ENCODE measurements around the gene PPP1CC.
"Not testable (repeated sequence)": the region's sequence is repeated elsewhere in the genome, so short reads cannot be mapped to it uniquely, and the experiment has no call there.

Gene PPP1CC

DNA sequence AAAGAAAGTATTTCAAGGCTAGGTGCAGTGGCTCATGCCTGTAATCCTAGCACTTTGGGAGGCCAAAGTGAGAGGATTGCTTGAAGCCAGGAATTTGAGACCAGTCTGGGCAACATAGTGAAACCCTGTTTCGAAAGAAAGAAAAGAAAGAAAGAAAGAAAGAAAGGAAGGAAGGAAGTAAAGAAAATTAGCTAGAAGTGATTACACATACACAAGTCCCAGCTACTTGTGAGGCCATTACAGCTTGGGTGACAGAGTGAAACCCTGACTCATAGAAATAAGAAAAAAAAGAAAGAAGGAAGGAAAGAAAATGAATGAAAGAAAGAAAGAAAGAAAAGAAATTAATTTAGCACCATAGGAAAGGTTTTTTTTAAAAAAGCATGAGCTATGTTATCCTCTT is 33.3 kb upstream of the PPP1CC start:
- Histone ChIP-seq H3K27ac (ENCODE audit: low read depth, low read length) (no peak overlapping the region), H3K4me1 (ENCODE audit: control insufficient read depth in 1 of 2, insufficient read depth in 2 of 2, low read length in 2 of 2) (peaks cover 0 to 5% of the 10 kb centered on the region in 2 donors), H3K9ac (ENCODE audit: low read depth in 1 of 2, low read length in 2 of 2) (no peak overlapping the region), H3K27me3 (ENCODE audit: control insufficient read depth in 1 of 2, insufficient read depth in 2 of 2, low read length in 2 of 2) (no peaks in the 10 kb centered on the region), H3K36me3 (ENCODE audit: control insufficient read depth in 1 of 2, insufficient read depth in 2 of 2, low read length in 2 of 2) (no peaks in the 10 kb centered on the region), H3K4me3 (ENCODE audit: low read depth in 1 of 2, low read length in 2 of 2) (no peak overlapping the region), H3K9me3 (ENCODE audit: control insufficient read depth in 1 of 2, low read length in 2 of 2) (no peaks in the 10 kb centered on the region)

DNA sequence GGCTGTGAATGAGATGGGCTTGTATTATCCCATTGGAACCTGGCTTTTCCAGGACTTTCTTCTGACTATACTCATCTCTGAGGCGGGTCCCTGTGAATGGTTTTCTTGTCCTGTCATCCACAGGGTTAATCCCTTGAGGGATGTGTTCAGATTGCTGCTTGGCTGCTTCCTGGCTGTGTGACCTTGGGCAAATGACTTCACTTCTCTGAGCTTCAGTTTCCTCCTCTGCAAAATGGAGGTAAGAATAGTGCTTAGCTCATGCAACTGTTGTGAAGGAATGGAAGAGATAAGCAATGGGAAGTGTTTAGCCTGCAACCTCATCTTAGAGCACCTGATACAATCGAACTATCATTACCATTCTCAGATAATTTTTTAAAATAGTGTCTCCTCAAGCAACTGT is 32.1 kb upstream of the PPP1CC start:
- no peaks in the 10 kb centered on the region for H3K9me3 ChIP-seq (ENCODE audit: control insufficient read depth in 1 of 2, low read length in 2 of 2)
- H3K4me3 ChIP-seq (ENCODE audit: low read depth in 1 of 2, low read length in 2 of 2) = no peak overlapping the region
- peaks cover 0 to 5% of the 10 kb centered on the region in 2 donors for H3K4me1 ChIP-seq (ENCODE audit: control insufficient read depth in 1 of 2, insufficient read depth in 2 of 2, low read length in 2 of 2)
- H3K27ac ChIP-seq (ENCODE audit: low read depth, low read length) = no peak overlapping the region
- H3K27me3 ChIP-seq (ENCODE audit: control insufficient read depth in 1 of 2, insufficient read depth in 2 of 2, low read length in 2 of 2) = no peaks in the 10 kb centered on the region
- H3K9ac ChIP-seq (ENCODE audit: low read depth in 1 of 2, low read length in 2 of 2) = no peak overlapping the region
- no peaks in the 10 kb centered on the region for H3K36me3 ChIP-seq (ENCODE audit: control insufficient read depth in 1 of 2, insufficient read depth in 2 of 2, low read length in 2 of 2)

DNA sequence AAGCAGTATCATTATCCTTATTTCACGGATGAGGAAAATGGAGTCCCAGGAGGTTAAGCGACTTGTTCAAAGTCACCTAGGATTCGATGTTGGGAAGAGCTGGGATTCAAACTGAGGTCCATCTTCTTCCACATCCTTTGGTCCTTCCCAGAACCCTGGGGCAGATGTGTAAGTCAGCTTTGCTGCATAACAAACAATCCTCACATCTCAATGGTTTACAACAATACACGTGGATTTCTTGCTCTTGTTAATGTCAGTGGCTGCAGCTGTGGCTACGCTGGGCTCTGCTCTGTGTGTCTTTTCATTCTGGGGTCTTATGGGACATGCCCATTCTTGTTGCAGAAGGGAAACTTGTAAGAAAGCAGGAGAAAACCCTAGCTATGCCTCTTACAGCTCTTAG is 26.3 kb upstream of the PPP1CC start:
- Histone ChIP-seq H3K36me3 (ENCODE audit: control insufficient read depth in 1 of 2, insufficient read depth in 2 of 2, low read length in 2 of 2) (no peaks in the 10 kb centered on the region), H3K27ac (ENCODE audit: low read depth, low read length) (no peak overlapping the region), H3K4me3 (ENCODE audit: low read depth in 1 of 2, low read length in 2 of 2) (no peak overlapping the region), H3K9ac (ENCODE audit: low read depth in 1 of 2, low read length in 2 of 2) (no peak overlapping the region), H3K9me3 (ENCODE audit: control insufficient read depth in 1 of 2, low read length in 2 of 2) (no peaks in the 10 kb centered on the region), H3K4me1 (ENCODE audit: control insufficient read depth in 1 of 2, insufficient read depth in 2 of 2, low read length in 2 of 2) (no peaks in the 10 kb centered on the region), H3K27me3 (ENCODE audit: control insufficient read depth in 1 of 2, insufficient read depth in 2 of 2, low read length in 2 of 2) (no peaks in the 10 kb centered on the region)

GRCh38 chr12:110767863-110768262 is 25.2 kb upstream of the PPP1CC start:
- no peak overlapping the region for H3K4me3 ChIP-seq (ENCODE audit: low read depth in 1 of 2, low read length in 2 of 2)
- H3K27ac ChIP-seq (ENCODE audit: low read depth, low read length) = no peak overlapping the region

GRCh38 chr12:110766311-110767154 is 23.8 kb upstream of the PPP1CC start:
- Histone ChIP-seq H3K4me3 (ENCODE audit: low read depth in 1 of 2, low read length in 2 of 2) (no peak overlapping the region), H3K9ac (ENCODE audit: low read depth in 1 of 2, low read length in 2 of 2) (no peak overlapping the region), H3K27me3 (ENCODE audit: control insufficient read depth in 1 of 2, insufficient read depth in 2 of 2, low read length in 2 of 2) (no peaks in the 10 kb centered on the region)

More at GRCh38 chr12:110767863-110768262, 25.2 kb upstream of the PPP1CC start:
- Histone ChIP-seq H3K4me1 (ENCODE audit: control insufficient read depth in 1 of 2, insufficient read depth in 2 of 2, low read length in 2 of 2) (no peaks in the 10 kb centered on the region), H3K9me3 (ENCODE audit: control insufficient read depth in 1 of 2, low read length in 2 of 2) (no peaks in the 10 kb centered on the region), H3K36me3 (ENCODE audit: control insufficient read depth in 1 of 2, insufficient read depth in 2 of 2, low read length in 2 of 2) (no peaks in the 10 kb centered on the region), H3K27me3 (ENCODE audit: control insufficient read depth in 1 of 2, insufficient read depth in 2 of 2, low read length in 2 of 2) (no peaks in the 10 kb centered on the region), H3K9ac (ENCODE audit: low read depth in 1 of 2, low read length in 2 of 2) (no peak overlapping the region)

DNA sequence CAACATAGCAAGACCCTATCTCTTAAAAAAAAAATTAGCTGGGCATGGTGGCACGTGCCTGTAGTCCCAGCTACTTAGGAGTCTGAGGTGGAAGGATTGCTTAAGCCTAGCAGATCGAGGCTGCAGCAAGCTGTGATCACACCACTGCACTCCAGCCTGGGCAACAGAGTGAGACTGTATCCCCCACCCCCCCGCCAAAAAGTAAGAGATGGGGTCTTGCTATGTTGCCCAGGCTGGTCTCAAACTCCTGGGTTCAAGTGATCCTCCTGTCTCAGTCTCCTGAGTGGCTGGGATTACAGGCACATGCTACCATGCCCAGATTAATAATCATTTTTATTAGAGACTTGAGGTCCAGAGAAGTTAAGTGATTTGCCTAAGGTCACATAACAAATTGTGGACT is 22.9 kb upstream of the PPP1CC start:
- not testable (repeated sequence) for H3K27ac ChIP-seq (ENCODE audit: low read depth, low read length); H3K9ac ChIP-seq (ENCODE audit: low read depth in 1 of 2, low read length in 2 of 2); H3K4me1 ChIP-seq (ENCODE audit: control insufficient read depth in 1 of 2, insufficient read depth in 2 of 2, low read length in 2 of 2); H3K4me3 ChIP-seq (ENCODE audit: low read depth in 1 of 2, low read length in 2 of 2); H3K27me3 ChIP-seq (ENCODE audit: control insufficient read depth in 1 of 2, insufficient read depth in 2 of 2, low read length in 2 of 2); H3K9me3 ChIP-seq (ENCODE audit: control insufficient read depth in 1 of 2, low read length in 2 of 2); H3K36me3 ChIP-seq (ENCODE audit: control insufficient read depth in 1 of 2, insufficient read depth in 2 of 2, low read length in 2 of 2)

More at GRCh38 chr12:110766311-110767154, 23.8 kb upstream of the PPP1CC start:
- no peaks in the 10 kb centered on the region for H3K4me1 ChIP-seq (ENCODE audit: control insufficient read depth in 1 of 2, insufficient read depth in 2 of 2, low read length in 2 of 2)
- H3K36me3 ChIP-seq (ENCODE audit: control insufficient read depth in 1 of 2, insufficient read depth in 2 of 2, low read length in 2 of 2) = no peaks in the 10 kb centered on the region
- H3K27ac ChIP-seq (ENCODE audit: low read depth, low read length) = no peak overlapping the region
- H3K9me3 ChIP-seq (ENCODE audit: control insufficient read depth in 1 of 2, low read length in 2 of 2) = no peaks in the 10 kb centered on the region

- Histone ChIP-seq H3K9ac (ENCODE audit: low read depth in 1 of 2, low read length in 2 of 2) (no peak overlapping the region), H3K4me3 (ENCODE audit: low read depth in 1 of 2, low read length in 2 of 2) (no peak overlapping the region), H3K36me3 (ENCODE audit: control insufficient read depth in 1 of 2, insufficient read depth in 2 of 2, low read length in 2 of 2) (no peaks in the 10 kb centered on the region), H3K27ac (ENCODE audit: low read depth, low read length) (no peak overlapping the region), H3K9me3 (ENCODE audit: control insufficient read depth in 1 of 2, low read length in 2 of 2) (no peaks in the 10 kb centered on the region), H3K4me1 (ENCODE audit: control insufficient read depth in 1 of 2, insufficient read depth in 2 of 2, low read length in 2 of 2) (no peaks in the 10 kb centered on the region), H3K27me3 (ENCODE audit: control insufficient read depth in 1 of 2, insufficient read depth in 2 of 2, low read length in 2 of 2) (no peaks in the 10 kb centered on the region)
Observed at GRCh38 chr12:110765111-110765510, 22.4 kb upstream of the PPP1CC start.

DNA sequence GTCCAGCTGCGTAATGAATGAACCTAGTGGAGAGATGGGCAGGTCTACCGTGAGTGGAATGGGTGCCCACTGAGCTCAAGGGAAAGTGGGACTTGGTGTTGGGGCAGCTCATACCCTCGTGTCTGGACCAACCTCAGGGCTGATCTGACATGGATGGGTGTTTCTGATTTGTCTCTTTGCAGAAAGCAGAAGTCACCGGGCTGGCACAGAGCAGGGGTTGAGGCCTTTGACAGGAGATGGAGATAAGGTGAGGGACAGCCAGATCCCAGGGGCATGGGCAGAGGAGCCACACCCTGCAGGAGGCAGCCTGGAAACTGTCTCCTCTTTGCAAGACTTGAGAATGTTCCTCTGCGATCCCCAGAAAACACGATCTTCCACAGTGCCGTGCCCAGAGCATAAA is 20.9 kb upstream of the PPP1CC start:
- Histone ChIP-seq H3K27me3 (ENCODE audit: control insufficient read depth in 1 of 2, insufficient read depth in 2 of 2, low read length in 2 of 2) (no peaks in the 10 kb centered on the region), H3K9me3 (ENCODE audit: control insufficient read depth in 1 of 2, low read length in 2 of 2) (no peaks in the 10 kb centered on the region), H3K27ac (ENCODE audit: low read depth, low read length) (no peak overlapping the region), H3K4me1 (ENCODE audit: control insufficient read depth in 1 of 2, insufficient read depth in 2 of 2, low read length in 2 of 2) (no peaks in the 10 kb centered on the region), H3K9ac (ENCODE audit: low read depth in 1 of 2, low read length in 2 of 2) (no peak overlapping the region), H3K36me3 (ENCODE audit: control insufficient read depth in 1 of 2, insufficient read depth in 2 of 2, low read length in 2 of 2) (no peaks in the 10 kb centered on the region), H3K4me3 (ENCODE audit: low read depth in 1 of 2, low read length in 2 of 2) (no peak overlapping the region)

DNA sequence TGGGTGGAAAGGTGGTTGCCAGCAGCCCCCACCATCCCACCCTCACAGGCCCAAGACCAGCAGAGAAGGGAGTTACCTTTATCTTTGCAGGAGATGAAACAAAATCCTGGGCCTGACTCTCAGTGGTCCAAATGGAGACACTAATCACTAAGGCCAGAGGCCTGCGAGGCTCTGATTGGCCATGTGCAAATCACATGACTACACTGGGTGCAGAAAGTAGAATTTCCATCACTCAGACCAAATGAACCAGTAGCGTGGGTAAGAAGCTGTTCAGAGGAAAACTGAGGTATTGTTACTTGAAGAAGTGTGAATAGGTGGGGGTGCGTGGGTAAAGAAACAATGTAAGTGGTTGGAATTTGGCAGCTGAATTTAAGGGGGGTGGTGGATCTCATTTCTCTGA is 20.2 kb upstream of the PPP1CC start:
- Histone ChIP-seq H3K9ac (ENCODE audit: low read depth in 1 of 2, low read length in 2 of 2) (no peak overlapping the region), H3K4me1 (ENCODE audit: control insufficient read depth in 1 of 2, insufficient read depth in 2 of 2, low read length in 2 of 2) (no peaks in the 10 kb centered on the region), H3K27ac (ENCODE audit: low read depth, low read length) (no peak overlapping the region), H3K4me3 (ENCODE audit: low read depth in 1 of 2, low read length in 2 of 2) (no peak overlapping the region), H3K27me3 (ENCODE audit: control insufficient read depth in 1 of 2, insufficient read depth in 2 of 2, low read length in 2 of 2) (no peaks in the 10 kb centered on the region), H3K36me3 (ENCODE audit: control insufficient read depth in 1 of 2, insufficient read depth in 2 of 2, low read length in 2 of 2) (no peaks in the 10 kb centered on the region), H3K9me3 (ENCODE audit: control insufficient read depth in 1 of 2, low read length in 2 of 2) (no peaks in the 10 kb centered on the region)

DNA sequence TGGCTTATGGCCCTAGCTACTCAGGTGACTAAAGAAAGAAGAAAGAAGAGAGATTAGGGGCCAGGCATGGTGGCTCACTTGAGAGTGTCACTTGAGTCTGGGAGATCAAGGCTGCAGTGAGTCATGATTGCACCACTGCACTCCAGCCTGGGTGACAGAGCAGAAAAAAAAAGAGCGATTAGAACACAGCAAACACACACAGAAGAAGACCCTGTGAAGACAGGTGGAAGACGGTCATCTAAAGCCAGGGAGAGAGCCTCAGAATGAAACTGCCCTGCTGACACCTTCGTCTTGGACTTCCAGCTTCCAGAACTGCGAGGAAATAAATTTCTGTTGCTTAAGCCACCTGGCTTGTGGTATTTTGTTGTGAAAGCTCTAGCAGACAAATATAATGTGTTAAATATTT is 17.5 kb upstream of the PPP1CC start:
- H3K9me3 ChIP-seq (ENCODE audit: control insufficient read depth in 1 of 2, low read length in 2 of 2) = no peaks in the 10 kb centered on the region
- H3K36me3 ChIP-seq (ENCODE audit: control insufficient read depth in 1 of 2, insufficient read depth in 2 of 2, low read length in 2 of 2) = no peaks in the 10 kb centered on the region
- H3K4me1 ChIP-seq (ENCODE audit: control insufficient read depth in 1 of 2, insufficient read depth in 2 of 2, low read length in 2 of 2) = no peaks in the 10 kb centered on the region
- no peak overlapping the region for H3K27ac ChIP-seq (ENCODE audit: low read depth, low read length)
- no peak overlapping the region for H3K9ac ChIP-seq (ENCODE audit: low read depth in 1 of 2, low read length in 2 of 2)
- no peak overlapping the region for H3K4me3 ChIP-seq (ENCODE audit: low read depth in 1 of 2, low read length in 2 of 2)
- no peaks in the 10 kb centered on the region for H3K27me3 ChIP-seq (ENCODE audit: control insufficient read depth in 1 of 2, insufficient read depth in 2 of 2, low read length in 2 of 2)
